ENCODE results near the gene MEGF10.
"Not testable (repeated sequence)": the region's sequence is repeated elsewhere in the genome, so short reads cannot be mapped to it uniquely, and the experiment has no call there.

Gene MEGF10

DNA sequence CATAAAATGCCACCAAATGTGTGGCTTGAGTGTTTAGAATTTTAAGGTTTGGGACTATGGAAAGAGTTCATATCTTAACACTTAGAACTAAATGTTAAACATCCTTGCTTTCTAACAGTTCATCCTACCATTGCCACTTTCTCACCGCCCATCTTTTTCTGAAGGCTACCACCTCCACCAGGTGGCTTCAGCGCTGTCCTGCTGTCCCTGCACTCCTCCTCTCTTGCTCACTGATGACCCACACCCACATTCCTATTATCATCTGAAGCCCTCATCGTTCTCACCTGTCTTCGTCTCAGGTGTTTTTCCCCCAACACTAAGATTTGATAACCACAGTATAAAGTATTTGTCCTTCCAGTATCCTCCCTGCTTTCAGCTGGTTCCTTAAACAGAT lies 7.4 kb downstream of the MEGF10 start:
- DNase-seq (ENCODE audit: low read depth in 2 of 2) = no peak

DNA sequence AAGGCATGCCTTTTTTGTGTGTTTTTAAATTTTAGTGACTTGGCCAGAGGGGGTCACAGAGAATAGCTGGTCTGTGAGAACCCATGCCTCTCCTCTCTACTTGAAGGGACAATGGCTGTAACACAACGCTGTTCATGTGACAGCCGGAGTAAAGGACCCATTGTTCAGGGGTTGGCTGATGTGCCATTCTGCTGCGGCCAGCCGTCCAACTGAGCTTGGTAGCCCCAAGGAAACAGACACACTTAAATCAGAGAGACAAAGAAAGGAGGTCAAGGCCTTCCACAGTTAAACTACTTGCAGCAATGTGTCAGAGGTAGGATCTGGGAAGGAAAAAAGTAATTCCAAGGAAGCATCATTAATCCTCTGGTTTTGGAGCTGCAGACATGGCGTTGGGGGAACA lies 8.1 kb downstream of the MEGF10 start:
- DNase-seq (ENCODE audit: low read depth in 2 of 2) = no peak

- DNase-seq (ENCODE audit: low read depth in 2 of 2) = no peak
Observed at GRCh38 chr5:127299678-127300077, 9.1 kb downstream of the MEGF10 start.

- no peak for DNase-seq (ENCODE audit: low read depth in 2 of 2)
Observed at GRCh38 chr5:127302509-127302908, 11.9 kb downstream of the MEGF10 start.

DNA sequence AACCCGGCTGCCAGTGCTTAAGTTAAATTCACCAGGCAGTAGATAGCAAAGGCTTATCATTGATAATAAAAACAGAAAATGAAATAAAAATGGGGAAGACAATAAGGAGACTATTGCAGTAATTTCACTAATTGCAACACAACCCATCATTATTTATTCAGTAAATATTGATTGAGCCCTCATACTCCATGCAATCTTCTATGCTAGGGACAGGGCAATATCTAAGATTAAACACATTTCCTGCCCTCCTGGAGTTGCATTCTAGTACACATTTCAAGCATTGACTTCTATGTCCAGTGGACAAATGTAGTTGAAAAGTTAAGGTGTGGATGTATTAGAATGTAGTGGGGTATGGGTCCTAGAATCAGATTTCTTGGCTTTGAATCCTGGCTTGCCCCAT lies 12.8 kb downstream of the MEGF10 start:
- DNase-seq (ENCODE audit: low read depth in 2 of 2) = no peak

- no peak for DNase-seq (ENCODE audit: low read depth in 2 of 2)
Observed at GRCh38 chr5:127305493-127305892, 14.9 kb downstream of the MEGF10 start.

DNA sequence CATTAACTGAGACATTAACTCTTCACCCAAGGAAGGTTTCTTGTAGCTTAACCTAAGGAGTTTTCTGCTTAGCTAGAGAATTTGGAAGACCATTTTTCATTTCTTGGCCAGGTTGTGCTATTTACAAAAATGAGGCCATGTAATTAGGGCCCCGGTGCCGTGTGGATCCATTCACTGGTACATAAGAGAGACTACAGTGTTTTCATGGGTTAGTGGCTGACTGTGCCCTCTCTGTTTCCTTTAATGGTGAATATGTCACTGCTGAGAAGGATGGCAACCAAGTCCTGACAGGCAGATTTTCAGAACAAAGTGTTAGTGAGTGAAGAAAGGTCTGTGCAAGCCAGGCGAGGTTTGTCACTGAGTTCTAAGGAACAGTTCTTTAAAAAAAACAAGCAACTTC lies 15.4 kb downstream of the MEGF10 start:
- no peak for DNase-seq (ENCODE audit: low read depth in 2 of 2)

DNA sequence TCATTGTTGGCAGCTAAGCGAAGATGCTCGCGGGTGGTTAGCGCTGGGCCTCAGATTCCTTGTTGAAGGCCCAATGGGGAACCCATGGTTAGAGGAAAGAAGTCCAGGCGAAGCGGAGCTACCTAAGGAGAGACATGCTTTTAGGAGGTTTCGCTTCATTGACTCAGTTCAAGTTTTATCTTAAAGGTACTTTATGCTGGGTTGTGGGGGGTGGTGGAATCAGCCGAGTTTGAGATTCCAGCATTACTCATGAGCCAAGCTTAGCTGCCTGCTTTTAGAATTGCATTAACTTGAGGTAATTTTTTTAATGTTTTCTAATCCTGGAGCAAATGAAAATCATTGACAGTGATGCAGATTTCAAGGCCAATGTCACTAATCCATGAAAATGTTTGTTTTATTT lies 16.1 kb downstream of the MEGF10 start:
- DNase-seq (ENCODE audit: low read depth in 2 of 2) = no peak

DNA sequence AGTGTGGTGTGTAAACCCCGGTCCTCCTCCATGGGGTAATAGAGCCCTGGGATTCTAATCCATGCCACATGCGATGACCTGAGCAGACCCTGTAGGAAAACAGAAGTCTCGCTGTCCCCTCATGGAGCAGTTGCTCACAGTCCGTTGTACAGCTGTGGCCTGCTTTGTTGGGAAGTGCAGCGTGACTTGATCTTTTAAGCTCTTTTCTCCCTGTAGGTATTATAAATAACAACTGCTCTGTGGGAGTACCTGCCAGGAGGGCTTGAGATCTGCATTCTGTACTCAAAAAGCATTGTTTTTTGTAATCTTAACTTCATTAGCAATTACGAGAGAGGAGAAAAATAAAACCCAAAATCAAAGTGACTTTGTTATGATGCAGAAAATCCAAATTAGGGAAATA lies 17.3 kb downstream of the MEGF10 start:
- DNase-seq (ENCODE audit: low read depth in 2 of 2) = no peak

DNA sequence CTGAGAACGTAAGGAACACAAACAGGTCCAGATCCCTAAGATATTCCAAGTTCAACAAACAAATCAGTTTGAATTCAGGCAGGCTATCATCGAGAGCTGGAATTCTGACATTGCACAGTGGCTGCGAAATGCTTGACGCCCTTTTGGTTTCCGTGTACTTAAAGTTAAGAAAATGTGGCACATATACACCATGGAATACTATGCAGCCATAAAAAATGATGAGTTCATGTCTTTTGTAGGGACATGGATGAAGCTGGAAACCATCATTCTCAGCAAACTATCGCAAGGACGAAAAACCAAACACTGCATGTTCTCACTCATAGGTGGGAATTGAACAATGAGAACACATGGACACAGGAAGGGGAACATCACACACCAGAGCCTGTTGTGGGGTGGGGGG lies 17.7 kb downstream of the MEGF10 start:
- not testable (repeated sequence) for DNase-seq (ENCODE audit: low read depth in 2 of 2)

DNA sequence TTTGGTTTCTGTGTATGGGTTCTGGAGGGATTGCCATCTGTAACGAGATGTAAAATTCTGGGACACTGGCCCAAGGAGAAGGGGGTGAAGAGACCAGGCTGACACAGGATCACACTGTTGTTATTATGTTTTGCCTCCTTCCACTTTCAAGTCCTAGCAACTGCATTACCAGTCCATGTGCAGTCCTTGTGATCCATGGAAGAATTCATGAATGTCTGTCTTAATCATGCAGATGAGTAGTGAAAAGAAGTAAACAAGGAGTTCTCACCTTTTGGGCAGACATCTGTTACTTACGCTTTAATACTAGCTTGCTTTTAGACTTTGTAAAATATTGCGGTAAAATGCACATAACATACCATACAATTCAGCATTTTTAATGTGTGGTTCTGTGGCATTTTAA lies 18.3 kb downstream of the MEGF10 start:
- no peak for DNase-seq (ENCODE audit: low read depth in 2 of 2)

DNA sequence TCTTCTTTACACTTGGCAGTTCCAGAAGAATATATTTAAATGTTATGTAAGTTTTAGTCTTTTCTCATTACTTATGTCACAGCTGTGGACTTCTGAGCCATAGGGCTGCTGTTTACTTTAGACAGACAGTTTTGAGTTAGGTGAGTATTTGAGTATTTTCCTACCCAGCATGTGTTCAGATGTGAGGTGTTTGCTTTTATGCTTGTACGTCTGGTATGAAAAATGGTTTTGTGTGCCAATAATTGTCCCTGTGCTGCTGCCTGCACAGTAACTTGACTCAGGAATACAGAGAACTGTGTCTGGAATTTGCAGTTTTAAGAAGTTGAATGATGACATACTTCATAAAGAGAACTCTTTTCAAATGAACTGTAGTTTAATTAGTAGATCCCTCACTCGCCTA lies 20.8 kb downstream of the MEGF10 start:
- DNase-seq (ENCODE audit: low read depth in 2 of 2) = no peak

DNA sequence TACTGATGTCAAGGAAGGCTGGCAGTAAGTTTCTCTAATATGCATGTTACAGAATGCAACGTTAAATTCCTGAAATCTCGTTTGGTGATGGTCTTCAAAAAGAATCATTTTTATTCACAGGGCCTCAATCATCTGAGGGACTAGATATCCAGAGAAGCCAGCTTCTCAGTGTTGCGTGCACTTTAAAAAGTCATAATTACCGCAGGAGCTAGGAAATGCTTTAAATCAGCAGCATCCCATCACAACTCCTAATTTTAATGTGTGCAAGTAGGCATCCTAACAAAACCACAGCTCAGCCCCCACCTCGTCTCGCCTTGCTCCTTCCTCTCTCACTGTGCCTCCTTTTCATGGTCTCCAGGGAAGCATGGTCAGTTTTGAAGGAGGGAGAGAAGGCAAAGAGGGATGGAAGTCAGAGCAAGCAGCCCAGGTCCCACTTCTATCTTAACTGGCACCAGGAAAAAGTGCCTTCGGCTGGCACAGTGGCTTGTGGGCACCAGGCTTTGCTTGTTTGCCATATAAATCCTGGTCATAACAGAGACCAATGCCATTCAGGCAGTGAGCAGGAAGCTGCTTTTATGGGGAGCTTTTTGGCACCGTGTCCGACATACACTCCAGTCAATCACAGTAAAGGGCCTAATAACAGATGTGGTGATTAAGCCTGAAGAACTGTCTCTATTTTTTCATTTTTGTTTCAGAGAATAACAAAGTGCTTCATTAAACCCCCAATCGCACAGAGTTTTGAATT lies 21.4 kb downstream of the MEGF10 start:
- DNase-seq (ENCODE audit: low read depth in 2 of 2) = no peak

DNA sequence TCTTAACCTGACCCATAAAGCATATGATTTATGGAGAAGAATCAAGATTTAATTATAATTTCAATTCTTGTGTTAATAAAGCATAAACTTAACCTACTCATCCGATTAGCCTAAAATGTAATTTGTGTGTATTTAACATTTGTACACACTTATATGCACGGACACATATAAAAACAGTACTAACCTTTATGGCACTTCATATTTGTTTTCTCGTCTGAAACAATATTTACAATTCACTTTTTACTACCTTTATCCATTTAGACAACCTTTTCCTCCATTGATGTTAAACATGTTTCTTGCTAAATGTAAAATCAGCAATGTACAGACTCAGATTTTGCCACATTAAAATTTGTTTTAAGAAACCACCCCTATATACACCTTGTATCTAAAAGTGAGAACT lies 22.8 kb downstream of the MEGF10 start:
- DNase-seq (ENCODE audit: low read depth in 2 of 2) = no peak

DNA sequence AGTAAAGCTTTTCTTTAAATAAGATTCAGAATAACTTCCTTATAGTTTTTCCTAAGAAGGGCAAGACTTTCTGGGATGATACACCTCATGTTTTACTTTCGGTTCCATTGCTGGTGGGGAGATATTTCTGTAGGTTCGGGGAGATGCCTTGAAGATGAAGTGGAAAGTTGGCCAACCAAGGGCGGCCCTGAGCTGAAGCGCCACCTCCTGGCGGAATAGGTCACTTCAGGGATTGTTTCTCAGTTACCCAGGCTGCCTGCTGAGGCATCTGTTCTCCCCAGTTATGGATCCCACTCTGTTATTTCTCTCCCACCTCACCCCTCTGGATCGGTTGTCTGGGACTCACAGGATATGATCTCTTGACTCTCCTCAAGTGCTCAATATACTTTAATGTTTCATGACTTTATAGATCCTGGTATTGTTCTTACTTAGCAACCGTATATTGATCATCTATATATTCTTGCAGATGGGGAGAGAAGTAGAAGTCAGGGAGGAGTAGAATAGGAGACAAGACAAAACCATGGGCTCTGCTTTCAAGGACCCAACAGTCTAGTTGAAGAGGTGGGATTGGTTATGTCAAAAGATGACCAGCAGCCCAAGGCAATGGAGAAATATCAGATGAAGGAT lies 23.4 kb downstream of the MEGF10 start:
- DNase-seq (ENCODE audit: low read depth in 2 of 2) = peak; percentile 47 to 53

- DNase-seq (ENCODE audit: low read depth in 2 of 2) = no peak
Observed at GRCh38 chr5:127316011-127316410, 25.4 kb downstream of the MEGF10 start.

DNA sequence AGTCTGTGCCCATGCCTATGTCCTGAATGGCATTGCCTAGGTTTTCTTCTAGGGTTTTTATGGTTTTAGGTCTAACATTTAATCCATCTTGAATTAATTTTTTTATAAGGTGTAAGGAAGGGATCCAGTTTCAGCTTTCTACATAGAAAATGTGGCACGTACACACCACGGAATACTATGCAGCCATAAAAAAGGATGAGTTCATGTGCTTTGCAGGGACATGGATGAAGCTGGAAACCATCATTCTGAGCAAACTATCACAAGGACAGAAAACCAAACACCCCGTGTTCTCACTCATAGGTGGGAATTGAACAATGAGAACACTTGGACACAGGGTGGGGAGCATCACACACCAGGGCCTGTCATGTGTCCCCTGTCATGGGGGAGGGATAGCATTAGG lies 26.8 kb downstream of the MEGF10 start:
- not testable (repeated sequence) for DNase-seq (ENCODE audit: low read depth in 2 of 2)

- no peak for DNase-seq (ENCODE audit: low read depth in 2 of 2)
Observed at GRCh38 chr5:127320032-127320965, 29.7 kb downstream of the MEGF10 start.

DNA sequence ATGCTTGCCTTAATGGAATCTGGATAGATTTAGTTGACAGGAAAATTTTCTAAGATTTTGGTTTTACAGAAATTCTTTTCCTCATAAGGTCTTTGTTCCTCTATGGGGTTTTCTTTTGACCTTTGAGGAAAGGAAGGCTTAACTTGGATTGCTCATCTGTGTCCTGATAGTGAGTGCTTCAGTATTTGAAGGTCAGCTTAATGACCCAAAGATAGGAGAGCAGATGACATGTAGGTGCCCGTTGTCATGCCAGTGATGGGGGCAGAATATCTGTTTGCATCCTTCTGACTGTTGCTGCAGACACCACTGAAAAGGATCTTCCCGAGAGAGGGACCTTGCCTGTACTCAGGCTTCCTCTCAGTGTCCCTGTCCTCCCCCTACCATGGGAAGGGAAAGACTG lies 30.9 kb downstream of the MEGF10 start:
- no peak for DNase-seq (ENCODE audit: low read depth in 2 of 2)

- DNase-seq (ENCODE audit: low read depth in 2 of 2) = no peak
Observed at GRCh38 chr5:127322403-127322802, 31.8 kb downstream of the MEGF10 start.

GRCh38 chr5:127324756-127325155 lies 34.2 kb downstream of the MEGF10 start:
- no peak for DNase-seq (ENCODE audit: low read depth in 2 of 2)

- DNase-seq (ENCODE audit: low read depth in 2 of 2) = no peak
Observed at GRCh38 chr5:127326431-127326830, 35.8 kb downstream of the MEGF10 start.

Data from activated CD4-positive, alpha-beta T cell treated with anti-CD3 and anti-CD28 coated beads for 24 hours (primary cell).